Peyer's patch (tissue), 4 donors: ENCODE data around the gene SAMM50. TPM values are rescaled to one million over a fixed set of nuclear protein-coding genes. Genes with fewer than 3 reads are reported as not detected.

Source experiments
- DNase-seq, 3 donors: peaks; one replicate each; pipeline ENCODE4 v3.0.0-alpha.2; 2017 to 2019
- H3K27ac ChIP-seq, 4 donors: fragments of 200-600 bp; sonication (generic); one replicate each; pipeline ENCODE4 v1.5.1; 2016 to 2019
- H3K27me3 ChIP-seq, 2 donors: fragments of 200-600 bp; sonication (generic); one replicate each; pipeline ENCODE4 v1.5.1; 2019
- H3K36me3 ChIP-seq, 3 donors: fragments of 200-600 bp; sonication (generic); one replicate each; pipeline ENCODE4 v1.5.1; 2016 to 2019
- H3K4me1 ChIP-seq, 4 donors: fragments of 200-600 bp; sonication (generic); one replicate each; pipeline ENCODE4 v1.5.1; 2016 to 2019
- H3K4me3 ChIP-seq, 4 donors: fragments of 200-600 bp; sonication (generic); 1 replicate in 3 of 4; 2 replicates in 1 of 4; pipeline ENCODE4 v1.5.1; 2016 to 2019; ENCODE audit warnings: mild to moderate bottlenecking in 1 of 4
- H3K9me3 ChIP-seq, 4 donors: fragments of 200-600 bp; sonication (generic); one replicate each; pipeline ENCODE4 v1.5.1; 2016 to 2019; ENCODE audit warnings: mild to moderate bottlenecking in 1 of 4
- CTCF ChIP-seq, 6 experiments: fragments of 450-650 bp in 4 of 6; fragments of 200-600 bp in 2 of 6; sonication (generic) in 1 of 6; IDR thresholded peaks; one replicate each; pipeline ENCODE4 v1.5.1; 2017 to 2019; ENCODE audit warnings: antibody characterized with exemption in 6 of 6, mild to moderate bottlenecking in 3 of 6, moderate library complexity in 1 of 6
- POLR2A ChIP-seq, 2 donors: fragments of 450-650 bp; IDR thresholded peaks; one replicate each; pipeline ENCODE4 v1.5.1; 2017; ENCODE audit warnings: antibody characterized with exemption in 2 of 2, mild to moderate bottlenecking in 2 of 2, moderate library complexity in 2 of 2
- total RNA-seq, 4 donors: library from RNA; depleted of rRNA; stranded (reverse); fragments of >200 nt; gene quantifications; one replicate each; pipeline ENCODE4 v1.1.0, GENCODE V29; 2016

Gene SAMM50
- 10 to 100 TPM; 26.4 to 39.8 (median 34.1) TPM for total RNA-seq

- no peaks in the 10 kb centered on the region for H3K36me3 ChIP-seq
- no peaks in the 10 kb centered on the region for H3K9me3 ChIP-seq
- H3K4me1 ChIP-seq: peaks cover 0 to 20% (median 2%) of the 10 kb centered on the region in 4 donors
- peak within 1 kb of the TSS; percentile 77 to 89 (median 85) for H3K27ac ChIP-seq
- peak; percentile 92 to 97 (median 95) for DNase-seq
- H3K4me3 ChIP-seq: peak within 1 kb of the TSS; percentile 75 to 93 (median 82)
- TF ChIP-seq CTCF (IDR thresholded peaks at IDR 0.05): peak in 1 of 6 experiments; percentile 3
- peak; percentile 63 to 68 for TF ChIP-seq POLR2A (IDR thresholded peaks at IDR 0.05)
- no peaks in the 10 kb centered on the region for H3K27me3 ChIP-seq
Measured at GRCh38 chr22:43955040-43955882, at the start of gene SAMM50. Gene SAMM50, plus strand, starts transcription at chr22:43955442. Its CDS starts 136 bp downstream, at chr22:43955578.

GRCh38 chr22:43905681-43906080 is 49.6 kb upstream of the SAMM50 start:
- Histone ChIP-seq H3K4me3 (no peak overlapping the region), H3K36me3 (no peaks in the 10 kb centered on the region), H3K27ac (no peak overlapping the region), H3K27me3 (no peaks in the 10 kb centered on the region), H3K4me1 (no peaks in the 10 kb centered on the region), H3K9me3 (no peaks in the 10 kb centered on the region)
- TF ChIP-seq CTCF (IDR thresholded peaks at IDR 0.05): no peak
- TF ChIP-seq POLR2A (IDR thresholded peaks at IDR 0.05): no peak
- DNase-seq: no peak

GRCh38 chr22:43909708-43910107 is 45.5 kb upstream of the SAMM50 start:
- no peak for DNase-seq
- Histone ChIP-seq H3K4me1 (no peaks in the 10 kb centered on the region), H3K4me3 (no peak overlapping the region), H3K27ac (no peak overlapping the region), H3K36me3 (no peaks in the 10 kb centered on the region), H3K9me3 (no peaks in the 10 kb centered on the region), H3K27me3 (no peaks in the 10 kb centered on the region)
- TF ChIP-seq POLR2A (IDR thresholded peaks at IDR 0.05) (no peak), CTCF (IDR thresholded peaks at IDR 0.05) (no peak)

GRCh38 chr22:43910178-43910695 is 45.0 kb upstream of the SAMM50 start:
- H3K9me3 ChIP-seq: no peaks in the 10 kb centered on the region
- TF ChIP-seq POLR2A (IDR thresholded peaks at IDR 0.05) (no peak), CTCF (IDR thresholded peaks at IDR 0.05) (no peak)
- H3K4me1 ChIP-seq: no peaks in the 10 kb centered on the region
- H3K4me3 ChIP-seq: no peak overlapping the region
- H3K36me3 ChIP-seq: no peaks in the 10 kb centered on the region
- H3K27me3 ChIP-seq: no peaks in the 10 kb centered on the region
- no peak overlapping the region for H3K27ac ChIP-seq
- DNase-seq: no peak

GRCh38 chr22:43911351-43911750 is 43.9 kb upstream of the SAMM50 start:
- no peak overlapping the region for H3K27ac ChIP-seq
- no peak for TF ChIP-seq POLR2A (IDR thresholded peaks at IDR 0.05)
- TF ChIP-seq CTCF (IDR thresholded peaks at IDR 0.05): no peak
- no peaks in the 10 kb centered on the region for H3K36me3 ChIP-seq
- H3K9me3 ChIP-seq: no peaks in the 10 kb centered on the region
- no peaks in the 10 kb centered on the region for H3K4me1 ChIP-seq
- no peak for DNase-seq
- H3K27me3 ChIP-seq: no peaks in the 10 kb centered on the region
- H3K4me3 ChIP-seq: no peak overlapping the region
